Fibroblast of lung (primary cell): ENCODE results near the gene NPC1L1. TPM values are rescaled to one million over a fixed set of nuclear protein-coding genes. Genes with fewer than 3 reads are reported as not detected.

Source experiments
- DNase-seq, 2 donors: peaks; one replicate each; pipeline versions ENCODE4 v3.0.0 to v3.0.0-alpha.2; 2010; ENCODE audit warnings: low read depth in 2 of 2
- H2AFZ ChIP-seq: 2 replicates; pipeline ENCODE4 v1.5.1; 2012; ENCODE audit warnings: low read length, control low read depth, inconsistent platforms
- H3K27ac ChIP-seq: 2 replicates; pipeline ENCODE4 v1.5.1; 2011; ENCODE audit warnings: low read length, control low read depth; ENCODE audit not compliant: insufficient read depth
- H3K27me3 ChIP-seq: 2 replicates; pipeline ENCODE4 v1.5.1; 2011; ENCODE audit warnings: mild to moderate bottlenecking, low read length; ENCODE audit not compliant: control insufficient read depth, insufficient read depth
- H3K36me3 ChIP-seq: 2 replicates; pipeline ENCODE4 v1.5.1; 2011; ENCODE audit warnings: low read length; ENCODE audit not compliant: control insufficient read depth, insufficient read depth
- H3K4me1 ChIP-seq: 2 replicates; pipeline ENCODE4 v1.5.1; 2011; ENCODE audit warnings: low read length; ENCODE audit not compliant: control insufficient read depth, insufficient read depth; ENCODE audit errors: extremely low read depth
- H3K4me2 ChIP-seq: 2 replicates; pipeline ENCODE4 v1.5.1; 2011; ENCODE audit warnings: low read length, control low read depth; ENCODE audit not compliant: insufficient read depth; ENCODE audit errors: extremely low read depth
- H3K4me3 ChIP-seq, 4 experiments: fragments of 200-600 bp in 1 of 4; sonication (generic) in 1 of 4; replicated peaks in 1 of 4; 2 replicates each; pipeline ENCODE4 v1.5.1; 2011 to 2016; ENCODE audit warnings: low read length in 4 of 4, low read depth in 3 of 4, mild to moderate bottlenecking in 3 of 4, control low read depth in 2 of 4, inconsistent platforms in 1 of 4, mixed read lengths in 1 of 4; ENCODE audit not compliant: insufficient read depth in 1 of 4; ENCODE audit errors: control extremely low read depth in 1 of 4
- H3K79me2 ChIP-seq: 2 replicates; pipeline ENCODE4 v1.5.1; 2012; ENCODE audit warnings: mild to moderate bottlenecking, low read length, inconsistent platforms; ENCODE audit not compliant: control insufficient read depth, insufficient read depth
- H3K9ac ChIP-seq: 2 replicates; pipeline ENCODE4 v1.5.1; 2011; ENCODE audit warnings: mild to moderate bottlenecking, low read length, control low read depth; ENCODE audit not compliant: insufficient read depth
- H3K9me3 ChIP-seq: 2 replicates; pipeline ENCODE4 v1.5.1; 2012; ENCODE audit warnings: low read depth, low read length; ENCODE audit not compliant: control insufficient read depth, insufficient read depth
- H4K20me1 ChIP-seq: 2 replicates; pipeline ENCODE4 v1.5.1; 2011; ENCODE audit warnings: low read length; ENCODE audit not compliant: control insufficient read depth, insufficient read depth; ENCODE audit errors: extremely low read depth
- EZH2 ChIP-seq: IDR thresholded peaks from 2 replicates; pipeline ENCODE4 v1.5.1; 2012; ENCODE audit warnings: low read length, control low read depth, mild to moderate bottlenecking; ENCODE audit errors: missing control alignments
- polyA plus RNA-seq, 2 donors: library from polyadenylated mRNA; depleted of rRNA in 1 of 2; stranded (reverse) in 1 of 2; unstranded in 1 of 2; fragments of >200 nt; gene quantifications; 2 replicates each; pipeline ENCODE4 v1.2.1, GENCODE V29; 2011 to 2012; ENCODE audit warnings: missing spikeins in 1 of 2
- total RNA-seq: library from RNA; depleted of rRNA; stranded (reverse); fragments of >200 nt; gene quantifications from 2 replicates; pipeline ENCODE4 v1.2.1, GENCODE V29; 2014
- TF ChIP-seq, protein P1 (sequence below), 2 donors: IDR thresholded peaks in 1 of 2; conservative IDR thresholded peaks in 1 of 2; 1 replicate in 1 of 2; 2 replicates in 1 of 2; pipeline ENCODE4 v1.5.1; 2011 to 2012; ENCODE audit warnings: low read length in 2 of 2, control low read depth in 1 of 2, inconsistent platforms in 1 of 2, low read depth in 1 of 2, mild to moderate bottlenecking in 1 of 2

NPC1L1 gene
- total and polyA plus RNA-seq, 2 donors (not counting 1 experiment from before 2014, with no cell fraction given) = under 0.01 to 0.05 TPM

GRCh38 chr7:44536090-44536489 is 5.0 kb downstream of the NPC1L1 start:
- H3K9ac ChIP-seq = no peak overlapping the region
- no peak overlapping the region for H3K4me2 ChIP-seq
- H3K36me3 ChIP-seq = no peaks in the 10 kb centered on the region
- no peak overlapping the region for H3K4me3 ChIP-seq
- no peak for TF ChIP-seq EZH2
- TF ChIP-seq, protein P1, sequence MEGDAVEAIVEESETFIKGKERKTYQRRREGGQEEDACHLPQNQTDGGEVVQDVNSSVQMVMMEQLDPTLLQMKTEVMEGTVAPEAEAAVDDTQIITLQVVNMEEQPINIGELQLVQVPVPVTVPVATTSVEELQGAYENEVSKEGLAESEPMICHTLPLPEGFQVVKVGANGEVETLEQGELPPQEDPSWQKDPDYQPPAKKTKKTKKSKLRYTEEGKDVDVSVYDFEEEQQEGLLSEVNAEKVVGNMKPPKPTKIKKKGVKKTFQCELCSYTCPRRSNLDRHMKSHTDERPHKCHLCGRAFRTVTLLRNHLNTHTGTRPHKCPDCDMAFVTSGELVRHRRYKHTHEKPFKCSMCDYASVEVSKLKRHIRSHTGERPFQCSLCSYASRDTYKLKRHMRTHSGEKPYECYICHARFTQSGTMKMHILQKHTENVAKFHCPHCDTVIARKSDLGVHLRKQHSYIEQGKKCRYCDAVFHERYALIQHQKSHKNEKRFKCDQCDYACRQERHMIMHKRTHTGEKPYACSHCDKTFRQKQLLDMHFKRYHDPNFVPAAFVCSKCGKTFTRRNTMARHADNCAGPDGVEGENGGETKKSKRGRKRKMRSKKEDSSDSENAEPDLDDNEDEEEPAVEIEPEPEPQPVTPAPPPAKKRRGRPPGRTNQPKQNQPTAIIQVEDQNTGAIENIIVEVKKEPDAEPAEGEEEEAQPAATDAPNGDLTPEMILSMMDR (conservative IDR thresholded peaks at IDR 0.05 in 1 of 2, IDR thresholded peaks at IDR 0.05 in 1 of 2; ENCODE audit: low read depth in 1 of 2, low read length in 2 of 2) = no peak
- no peaks in the 10 kb centered on the region for H4K20me1 ChIP-seq
- H2AFZ ChIP-seq = no peak overlapping the region
- no peak overlapping the region for H3K27ac ChIP-seq
- H3K27me3 ChIP-seq = no peaks in the 10 kb centered on the region
- H3K79me2 ChIP-seq = no peaks in the 10 kb centered on the region
- peaks cover 6% of the 10 kb centered on the region for H3K4me1 ChIP-seq
- no peaks in the 10 kb centered on the region for H3K9me3 ChIP-seq
- DNase-seq = no peak

- no peak for DNase-seq
- Histone ChIP-seq H3K4me3 (no peak overlapping the region), H3K36me3 (no peaks in the 10 kb centered on the region), H3K9me3 (no peaks in the 10 kb centered on the region), H2AFZ (no peak overlapping the region), H3K4me2 (no peak overlapping the region), H3K27ac (no peak overlapping the region), H3K27me3 (no peaks in the 10 kb centered on the region), H4K20me1 (no peaks in the 10 kb centered on the region), H3K79me2 (no peaks in the 10 kb centered on the region), H3K4me1 (peaks cover 6% of the 10 kb centered on the region), H3K9ac (no peak overlapping the region)
- no peak for TF ChIP-seq EZH2
These were observed 5.6 kb downstream of the NPC1L1 start for GRCh38 chr7:44535348-44536064.

GRCh38 chr7:44534501-44534900 is 6.6 kb downstream of the NPC1L1 start:
- no peak overlapping the region for H2AFZ ChIP-seq
- DNase-seq = peak in 1 of 2 donors; percentile 5
- H3K27ac ChIP-seq = no peak overlapping the region
- H3K36me3 ChIP-seq = no peaks in the 10 kb centered on the region
- H3K4me1 ChIP-seq = peaks cover 6% of the 10 kb centered on the region
- H3K27me3 ChIP-seq = no peaks in the 10 kb centered on the region
- H3K4me3 ChIP-seq = no peak overlapping the region
- H3K4me2 ChIP-seq = no peak overlapping the region
- TF ChIP-seq, protein P1 (conservative IDR thresholded peaks at IDR 0.05 in 1 of 2, IDR thresholded peaks at IDR 0.05 in 1 of 2; ENCODE audit: low read depth in 1 of 2, low read length in 2 of 2) = peak; percentile 23 to 53
- no peak for TF ChIP-seq EZH2
- H3K79me2 ChIP-seq = no peaks in the 10 kb centered on the region
- no peaks in the 10 kb centered on the region for H3K9me3 ChIP-seq
- H4K20me1 ChIP-seq = no peaks in the 10 kb centered on the region
- H3K9ac ChIP-seq = no peak overlapping the region
